Measurements from ENCODE around the gene FUT3.

FUT3 gene

GRCh38 chr19:5867201-5868136 lies 16.2 kb upstream of the FUT3 start:
- DNase-seq (ENCODE audit: low spot score), result no peak
- in situ Hi-C loops (cut with MboI; ENCODE audit: low pct_unique_long_range_greater_than_20kb, low sequenced_read_pairs, unreplicated experiment), result no loop called here
- TF ChIP-seq, protein P1, sequence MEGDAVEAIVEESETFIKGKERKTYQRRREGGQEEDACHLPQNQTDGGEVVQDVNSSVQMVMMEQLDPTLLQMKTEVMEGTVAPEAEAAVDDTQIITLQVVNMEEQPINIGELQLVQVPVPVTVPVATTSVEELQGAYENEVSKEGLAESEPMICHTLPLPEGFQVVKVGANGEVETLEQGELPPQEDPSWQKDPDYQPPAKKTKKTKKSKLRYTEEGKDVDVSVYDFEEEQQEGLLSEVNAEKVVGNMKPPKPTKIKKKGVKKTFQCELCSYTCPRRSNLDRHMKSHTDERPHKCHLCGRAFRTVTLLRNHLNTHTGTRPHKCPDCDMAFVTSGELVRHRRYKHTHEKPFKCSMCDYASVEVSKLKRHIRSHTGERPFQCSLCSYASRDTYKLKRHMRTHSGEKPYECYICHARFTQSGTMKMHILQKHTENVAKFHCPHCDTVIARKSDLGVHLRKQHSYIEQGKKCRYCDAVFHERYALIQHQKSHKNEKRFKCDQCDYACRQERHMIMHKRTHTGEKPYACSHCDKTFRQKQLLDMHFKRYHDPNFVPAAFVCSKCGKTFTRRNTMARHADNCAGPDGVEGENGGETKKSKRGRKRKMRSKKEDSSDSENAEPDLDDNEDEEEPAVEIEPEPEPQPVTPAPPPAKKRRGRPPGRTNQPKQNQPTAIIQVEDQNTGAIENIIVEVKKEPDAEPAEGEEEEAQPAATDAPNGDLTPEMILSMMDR (IDR thresholded peaks at IDR 0.05; ENCODE audit: extremely low read depth, insufficient read depth, missing control alignments), result no peak

DNA sequence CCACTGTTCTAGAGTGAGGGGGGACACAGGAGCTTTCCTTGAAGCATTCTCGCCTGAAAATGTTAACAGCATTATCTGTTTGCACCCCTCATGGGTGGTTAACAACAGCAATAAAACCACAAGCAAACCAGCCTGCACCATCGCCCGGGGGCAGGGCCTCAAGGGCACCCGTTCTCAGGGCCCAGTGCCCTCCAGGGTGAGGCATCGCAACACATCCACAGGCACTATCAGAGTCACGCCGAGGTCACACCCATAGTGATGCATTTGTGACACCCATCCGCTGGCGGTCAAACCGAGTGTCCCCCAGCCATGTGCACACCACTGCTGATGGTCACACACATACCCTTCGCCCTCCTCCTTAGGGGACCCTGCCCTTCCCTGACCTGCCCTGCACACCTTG lies 14.5 kb upstream of the FUT3 start:
- in situ Hi-C loops (cut with MboI; ENCODE audit: low pct_unique_long_range_greater_than_20kb, low sequenced_read_pairs, unreplicated experiment), result no loop called here
- DNase-seq (ENCODE audit: low spot score), result no peak
- TF ChIP-seq, protein P1 (IDR thresholded peaks at IDR 0.05; ENCODE audit: extremely low read depth, insufficient read depth, missing control alignments), result no peak

DNA sequence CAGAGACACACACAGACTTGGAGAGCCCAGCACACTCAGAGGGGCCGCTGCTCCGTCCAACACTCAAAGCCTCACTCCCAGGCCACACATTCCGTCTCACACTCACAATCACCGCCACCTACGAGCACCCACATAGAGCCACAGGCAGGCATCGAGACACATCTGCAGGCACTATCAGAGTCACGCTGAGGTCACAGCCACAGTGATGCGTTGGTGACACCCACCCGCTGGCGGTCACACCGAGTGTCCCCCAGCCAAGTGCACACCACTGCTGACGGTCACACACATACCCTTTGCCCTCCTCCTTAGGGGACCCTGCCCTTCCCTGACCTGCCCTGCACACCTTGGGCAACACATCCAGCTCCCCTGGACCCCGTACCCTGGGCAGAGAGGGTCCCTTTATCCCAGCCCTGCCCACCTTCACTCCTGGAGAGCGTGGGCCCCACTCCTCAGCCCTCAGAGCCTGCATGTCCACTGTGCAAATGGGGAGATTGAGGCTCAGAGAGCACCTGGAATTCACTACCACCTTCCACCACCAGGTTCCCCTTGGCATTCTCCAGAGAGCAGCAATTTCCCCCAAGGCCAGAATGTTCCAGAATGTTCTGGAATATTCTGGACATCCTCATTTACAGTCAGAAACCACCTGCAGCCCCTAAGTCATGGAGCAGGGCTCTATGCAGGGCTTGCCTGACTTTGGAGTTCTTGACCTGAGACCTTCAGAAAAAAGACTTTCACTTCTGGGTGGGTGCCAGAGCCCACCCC lies 13.7 kb upstream of the FUT3 start:
- no peak for DNase-seq (ENCODE audit: low spot score)
- TF ChIP-seq, protein P1 (IDR thresholded peaks at IDR 0.05; ENCODE audit: extremely low read depth, insufficient read depth, missing control alignments), result no peak

GRCh38 chr19:5864013-5864720 lies 12.9 kb upstream of the FUT3 start:
- in situ Hi-C loops (cut with MboI; ENCODE audit: low pct_unique_long_range_greater_than_20kb, low sequenced_read_pairs, unreplicated experiment), result no loop called here
- TF ChIP-seq, protein P1 (IDR thresholded peaks at IDR 0.05; ENCODE audit: extremely low read depth, insufficient read depth, missing control alignments), result no peak
- no peak for DNase-seq (ENCODE audit: low spot score)

More for the DNA sequence above, 13.7 kb upstream of the FUT3 start:
- in situ Hi-C loops (cut with MboI; ENCODE audit: low pct_unique_long_range_greater_than_20kb, low sequenced_read_pairs, unreplicated experiment), result no loop called here

DNA sequence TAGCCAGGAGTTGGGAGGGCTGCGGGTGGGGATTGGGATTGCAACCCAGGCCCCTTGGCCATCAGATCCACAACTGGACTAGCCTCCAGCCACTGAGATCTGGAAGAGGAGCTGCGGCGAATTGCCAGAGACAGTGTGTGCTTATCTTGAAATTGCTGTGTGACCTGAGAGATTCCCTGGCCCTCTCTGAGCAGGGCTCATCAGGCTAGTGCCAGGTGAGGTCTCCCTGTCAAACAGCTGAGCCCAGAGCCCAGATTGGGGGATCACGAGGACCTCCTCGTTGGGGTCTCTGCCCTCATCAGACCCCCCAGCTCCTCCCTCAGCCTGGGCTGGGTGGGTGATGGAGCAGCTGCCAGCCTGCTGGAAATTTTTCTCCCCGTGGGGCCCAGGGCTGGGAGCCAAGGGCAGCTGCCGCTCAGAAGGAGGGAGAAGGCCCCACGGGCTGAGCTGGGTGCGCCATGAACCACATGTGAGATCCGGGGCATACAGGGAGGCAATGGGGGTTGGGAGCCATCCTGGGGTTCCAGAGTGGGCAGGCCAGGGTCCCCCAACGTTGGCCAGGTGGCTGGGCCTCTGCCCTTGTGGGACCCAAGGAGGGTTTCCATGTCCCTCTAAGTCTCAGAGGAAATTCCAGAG lies 11.9 kb upstream of the FUT3 start:
- in situ Hi-C loops (cut with MboI; ENCODE audit: low pct_unique_long_range_greater_than_20kb, low sequenced_read_pairs, unreplicated experiment), result no loop called here
- TF ChIP-seq, protein P1 (IDR thresholded peaks at IDR 0.05; ENCODE audit: extremely low read depth, insufficient read depth, missing control alignments), result no peak
- no peak for DNase-seq (ENCODE audit: low spot score)
